SW 1271 (cell line): ENCODE results near the gene IGF1R.

Experiments used
- DNase-seq, 2 experiments: peaks; one replicate each; lab custom pipeline; 2025; lab: John Stamatoyannopoulos, UW

The IGF1R gene

DNA sequence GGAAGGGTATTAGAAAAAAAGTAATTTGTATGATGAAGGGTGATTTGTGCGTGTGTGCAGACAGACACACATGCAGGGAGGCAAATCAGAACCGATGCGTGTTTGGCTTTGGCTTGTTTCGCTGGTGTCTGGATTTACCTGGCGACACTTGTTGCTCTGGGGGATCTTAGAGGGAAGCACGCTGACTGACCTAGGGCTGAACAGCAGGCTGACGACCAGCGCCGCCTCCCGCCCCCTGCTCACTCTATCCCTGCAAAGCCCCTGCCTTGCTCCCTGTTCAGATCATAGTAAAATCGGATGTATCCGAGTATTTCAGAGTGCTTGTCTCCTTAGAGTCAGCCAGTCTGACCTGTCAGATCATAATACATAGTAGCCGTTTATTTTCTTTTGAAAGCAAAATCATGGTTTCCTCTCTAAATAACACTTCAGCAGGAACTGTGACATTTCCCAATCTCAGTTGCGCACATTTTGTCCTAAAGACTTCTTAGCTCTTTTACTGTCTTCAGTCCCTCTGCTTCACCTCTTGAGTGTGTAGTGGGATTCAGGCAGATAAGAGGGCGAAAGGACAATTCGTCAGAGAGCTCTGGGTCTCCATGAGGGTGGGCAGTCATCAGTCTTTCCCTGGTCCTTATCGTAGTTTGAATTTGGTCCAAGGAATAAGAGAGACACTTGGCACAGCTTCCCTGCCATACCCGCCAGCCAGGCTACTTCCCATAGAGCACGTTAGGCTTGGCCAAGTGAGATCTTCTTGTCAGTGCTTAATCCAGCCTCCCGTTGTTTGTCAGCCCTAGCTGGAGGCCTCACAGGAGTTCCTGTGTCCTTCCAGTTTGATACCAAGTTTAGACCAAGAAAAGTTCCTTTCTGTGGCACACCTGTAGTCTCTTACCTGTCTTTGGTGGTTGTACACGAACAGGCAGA is 261.9 kb downstream of the IGF1R start:
- DNase-seq: no peak

DNA sequence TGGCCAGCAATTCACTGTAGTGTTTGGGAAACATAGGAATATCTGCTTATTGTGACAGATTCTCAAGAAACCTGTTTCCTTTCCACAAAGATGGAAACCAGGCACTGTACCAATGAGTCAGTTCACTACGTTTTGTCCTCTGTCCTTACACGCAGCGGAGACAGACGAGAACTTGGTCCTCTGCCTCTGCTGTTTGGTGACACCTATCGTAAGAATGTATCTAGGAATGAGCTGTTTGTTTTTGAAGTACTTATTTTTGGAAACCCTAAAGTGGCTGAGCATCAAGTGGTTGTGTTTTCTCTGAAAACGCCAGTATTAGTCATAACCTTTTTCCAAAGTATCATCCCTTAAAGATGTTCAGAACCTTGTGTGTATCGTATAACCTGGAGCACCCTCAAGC is 266.3 kb downstream of the IGF1R start:
- no peak for DNase-seq

GRCh38 chr15:98916826-98917225 is 268.5 kb downstream of the IGF1R start:
- DNase-seq: no peak

DNA sequence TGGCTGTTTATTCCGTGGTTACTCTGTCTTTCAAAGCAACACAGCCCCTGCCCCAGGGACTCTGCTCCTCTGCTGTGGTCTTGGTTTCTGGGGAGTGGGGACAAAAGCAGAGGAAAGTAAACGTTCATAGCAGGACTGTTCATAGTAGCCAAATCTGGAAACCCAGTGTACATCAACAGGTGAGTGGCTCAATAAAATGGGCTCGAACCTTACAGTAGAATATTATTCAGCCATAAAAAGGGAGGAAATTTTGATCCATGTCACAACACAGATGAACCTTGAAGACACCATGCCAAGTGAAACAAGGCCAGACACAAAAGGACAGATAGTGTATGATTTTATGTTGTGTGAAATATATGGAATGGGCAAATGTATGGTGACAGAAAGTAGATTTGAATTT is 269.1 kb downstream of the IGF1R start:
- no peak for DNase-seq

- no peak for DNase-seq
These were observed 271.9 kb downstream of the IGF1R start for GRCh38 chr15:98920091-98920880.

DNA sequence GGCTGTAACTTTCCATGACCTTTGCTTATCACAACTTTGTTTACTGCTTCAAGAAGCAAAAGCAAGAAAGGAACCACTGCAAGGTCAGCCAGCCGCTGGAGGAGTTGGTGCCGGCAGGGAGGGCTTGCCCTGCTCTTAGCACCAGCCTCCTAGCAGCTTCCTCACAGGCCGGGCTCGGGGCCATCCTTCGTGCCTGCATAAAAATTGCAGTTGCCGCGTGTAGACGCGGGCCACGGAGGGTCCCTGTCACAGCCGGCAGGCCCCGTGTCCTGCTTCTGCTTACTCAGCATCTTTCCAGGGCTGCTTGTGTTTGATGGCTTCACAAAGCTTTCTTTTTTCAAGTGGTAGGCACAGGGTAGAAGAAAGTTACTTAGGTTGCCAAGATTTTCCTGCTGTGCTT is 274.8 kb downstream of the IGF1R start:
- DNase-seq: no peak

DNA sequence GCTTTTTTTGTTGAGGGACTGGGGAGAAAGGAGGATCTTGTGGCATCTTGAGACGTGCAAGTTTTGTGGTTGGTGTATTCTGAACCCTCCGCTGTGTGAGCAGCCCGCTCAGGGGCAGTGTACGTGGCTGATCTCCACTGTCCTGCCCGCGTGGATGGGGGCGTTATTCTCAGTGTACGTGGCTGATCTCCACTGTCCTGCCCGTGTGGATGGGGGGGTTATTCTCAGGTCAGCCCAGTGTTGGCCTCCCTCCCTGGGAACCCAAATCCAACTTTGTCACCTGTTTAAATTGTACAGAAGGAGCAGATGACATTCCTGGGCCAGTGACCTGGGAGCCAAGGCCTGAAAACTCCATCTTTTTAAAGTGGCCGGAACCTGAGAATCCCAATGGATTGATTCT is 275.2 kb downstream of the IGF1R start:
- no peak for DNase-seq

DNA sequence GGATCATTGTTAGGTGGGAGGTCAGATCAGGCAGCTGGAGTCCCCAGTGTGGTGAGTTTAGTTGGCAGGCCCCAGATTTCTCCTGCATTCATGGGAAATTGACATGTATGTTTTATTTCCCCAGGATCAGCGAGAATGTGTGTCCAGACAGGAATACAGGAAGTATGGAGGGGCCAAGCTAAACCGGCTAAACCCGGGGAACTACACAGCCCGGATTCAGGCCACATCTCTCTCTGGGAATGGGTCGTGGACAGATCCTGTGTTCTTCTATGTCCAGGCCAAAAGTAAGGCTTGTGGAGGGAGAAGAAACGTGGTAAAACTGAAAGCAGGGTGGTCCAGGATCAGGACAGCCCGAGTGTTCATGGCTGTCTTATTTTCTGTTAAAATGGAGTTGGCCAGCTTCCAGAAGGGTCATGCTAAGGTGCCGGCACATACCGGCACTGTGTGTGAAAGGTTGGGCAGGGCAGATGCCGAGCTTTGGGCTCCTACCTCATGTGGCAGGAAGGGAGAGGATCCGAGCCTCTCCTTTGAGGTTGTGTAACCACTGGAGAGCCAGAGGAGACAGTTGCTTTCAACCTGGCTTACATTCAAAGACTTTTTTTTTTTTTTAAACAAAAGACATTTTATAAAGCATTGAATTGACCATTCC is 276.2 kb downstream of the IGF1R start:
- no peak for DNase-seq

DNA sequence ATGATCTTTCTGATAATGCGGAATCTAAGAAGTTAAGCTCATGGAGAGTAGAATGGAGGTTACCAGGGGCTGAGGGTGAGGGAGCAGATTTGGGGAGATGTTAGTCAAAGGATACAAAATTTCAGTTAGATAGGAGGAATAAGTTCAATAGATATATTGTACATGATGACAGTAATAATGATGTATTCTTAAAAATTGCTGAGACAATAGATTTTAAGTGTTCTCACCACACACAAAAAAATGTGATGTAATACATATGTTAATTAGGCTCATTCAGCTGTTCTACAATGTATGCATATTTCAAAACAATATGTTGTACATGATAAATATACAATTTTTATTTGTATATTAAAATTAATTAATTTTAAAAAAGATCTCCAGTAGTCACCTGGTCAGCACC is 277.9 kb downstream of the IGF1R start:
- DNase-seq: no peak

DNA sequence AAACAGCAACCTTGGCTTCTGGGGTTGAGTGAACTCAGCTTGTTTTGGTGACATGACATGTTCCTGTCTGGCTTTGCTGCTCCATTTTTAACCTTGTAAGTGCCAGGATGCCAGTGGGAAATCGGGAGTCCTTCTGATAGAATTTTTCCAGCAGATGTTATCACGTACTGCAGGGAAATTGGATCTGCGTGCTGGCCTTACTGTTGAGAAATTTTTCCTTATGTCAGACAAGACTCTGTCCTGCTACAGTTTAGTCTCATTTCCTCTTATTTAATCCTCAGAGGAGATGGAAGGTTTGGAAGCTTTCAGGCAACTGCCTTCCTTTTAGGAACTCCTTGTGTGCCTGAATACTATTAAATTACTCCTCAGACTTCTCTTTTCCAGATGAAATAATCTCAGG is 278.7 kb downstream of the IGF1R start:
- no peak for DNase-seq

DNA sequence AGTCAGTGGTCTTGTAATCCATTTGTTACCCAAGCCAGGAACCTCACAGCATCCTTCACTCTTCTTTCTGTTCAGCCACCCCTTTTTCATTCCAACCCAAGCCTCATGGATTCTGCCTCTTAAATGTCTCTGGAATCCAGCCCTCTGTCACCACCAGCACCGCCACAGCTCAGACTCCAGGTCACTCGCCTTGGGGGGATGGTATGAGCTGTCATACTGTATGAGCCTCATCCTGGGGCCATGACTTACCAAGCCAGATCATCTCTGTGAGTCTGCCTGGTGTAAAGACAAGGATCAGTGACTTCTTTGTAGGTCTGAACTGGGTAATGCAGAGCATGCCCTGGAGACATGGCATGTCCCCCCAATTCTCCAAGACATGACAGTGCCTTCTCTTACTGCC is 279.7 kb downstream of the IGF1R start:
- no peak for DNase-seq

GRCh38 chr15:98930576-98930975 is 282.2 kb downstream of the IGF1R start:
- no peak for DNase-seq

DNA sequence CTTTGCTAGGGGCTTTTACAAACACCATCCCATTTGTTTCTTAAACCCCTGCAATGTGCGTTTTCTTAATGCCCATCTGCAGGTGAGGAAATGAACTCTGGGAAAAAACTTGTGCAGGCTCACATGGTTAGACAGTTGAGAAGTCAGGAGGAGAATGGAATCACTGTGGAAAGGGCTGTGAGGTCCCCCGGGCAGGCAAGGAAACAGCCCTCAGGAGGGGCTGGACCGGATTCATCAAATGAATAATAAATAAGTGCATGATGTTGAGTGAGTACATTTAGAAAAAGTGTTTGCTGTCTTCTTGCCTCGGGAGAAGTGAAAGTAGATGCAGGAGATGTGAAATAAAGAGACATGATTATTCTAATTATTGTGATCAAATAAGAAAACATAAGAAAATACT is 282.7 kb downstream of the IGF1R start:
- DNase-seq: no peak

- DNase-seq: no peak
These were observed 285.1 kb downstream of the IGF1R start for GRCh38 chr15:98933406-98933805.

DNA sequence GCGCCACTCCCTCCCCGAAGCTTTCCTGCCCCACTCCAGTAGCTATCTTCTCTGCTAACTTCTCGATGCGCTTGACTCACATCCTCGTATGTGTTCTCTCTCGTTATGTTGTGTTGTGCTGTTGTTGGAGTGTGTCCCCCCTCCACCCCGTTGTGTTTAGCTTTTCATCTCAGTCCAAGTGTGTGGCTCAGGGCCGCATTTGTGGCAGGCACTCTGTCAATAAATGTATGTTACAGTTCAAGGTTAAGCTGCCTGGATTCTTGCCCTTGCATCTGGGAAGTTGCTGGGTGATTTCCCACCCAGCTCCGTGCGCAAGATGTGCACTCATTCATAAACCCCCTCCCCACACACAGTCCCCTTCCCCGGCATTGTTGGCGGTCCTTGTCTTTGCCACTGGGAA is 287.4 kb downstream of the IGF1R start:
- DNase-seq: no peak

GRCh38 chr15:98937413-98938104 is 289.2 kb downstream of the IGF1R start:
- no peak for DNase-seq

- DNase-seq: no peak
These were observed 289.7 kb downstream of the IGF1R start for GRCh38 chr15:98938105-98938417.

GRCh38 chr15:98938799-98939198 is 290.5 kb downstream of the IGF1R start:
- DNase-seq: no peak

- no peak for DNase-seq
These were observed 291.2 kb downstream of the IGF1R start for GRCh38 chr15:98939311-98940080.

DNA sequence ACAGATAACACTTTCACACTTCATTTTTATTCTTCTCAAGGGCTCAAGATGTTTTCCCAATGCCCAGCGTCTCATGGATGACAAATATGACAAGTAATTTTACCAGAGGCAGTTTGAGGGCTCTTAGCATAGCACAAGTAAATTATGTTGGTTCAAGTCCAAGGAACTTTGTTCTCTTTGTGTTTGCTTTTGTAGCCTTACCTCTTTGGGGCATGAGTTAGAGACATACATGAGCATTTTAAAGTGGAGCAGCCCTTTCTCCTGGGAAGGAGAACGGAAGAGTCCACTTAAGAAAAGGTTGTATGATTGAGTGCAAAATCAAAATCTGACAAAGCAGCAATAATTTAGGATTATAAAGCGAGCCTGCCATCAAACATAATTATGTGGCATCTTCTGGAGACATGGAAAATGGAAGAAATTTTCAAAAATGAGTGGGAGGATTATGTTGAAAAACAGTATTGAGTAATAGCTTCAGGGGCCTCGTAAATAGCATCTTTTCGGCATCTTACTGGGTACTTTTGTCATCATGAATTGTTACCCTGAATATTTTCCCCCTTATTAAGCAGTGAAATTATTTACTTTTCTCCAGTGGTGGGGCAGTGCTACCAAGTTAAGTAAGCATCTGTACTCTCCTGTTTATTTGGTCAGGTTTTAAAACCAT is 293.4 kb downstream of the IGF1R start:
- no peak for DNase-seq

DNA sequence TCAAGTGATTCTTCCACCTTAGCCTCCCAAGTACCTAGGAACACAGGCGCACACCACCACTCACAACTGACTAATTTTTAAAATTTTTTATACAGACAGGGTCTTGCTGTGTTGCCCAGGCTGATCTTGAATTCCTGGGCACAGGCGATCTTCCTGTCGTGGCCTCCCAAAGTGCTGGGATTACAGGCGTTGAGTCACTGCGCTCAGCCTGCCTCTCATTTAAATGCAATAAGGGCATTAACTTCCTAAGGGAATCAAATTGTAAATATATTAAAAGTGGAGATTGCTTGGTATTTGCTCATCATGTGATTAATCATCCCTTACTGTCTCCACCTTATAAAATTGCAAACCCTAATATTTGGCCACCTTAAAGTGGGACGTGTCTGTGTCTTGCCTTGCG is 294.1 kb downstream of the IGF1R start:
- DNase-seq: no peak
